B cell (primary cell): ENCODE data around the gene HDAC10.

ENCODE experiments used
- EZH2 ChIP-seq: IDR thresholded peaks from 2 replicates; pipeline ENCODE4 v1.6.1; 2012; ENCODE audit warnings: borderline replicate concordance, low read depth, mild to moderate bottlenecking, moderate library complexity, low read length; ENCODE audit not compliant: insufficient read depth, poor library complexity, severe bottlenecking
- TF ChIP-seq, protein P1 (sequence below): fragments of 200-600 bp; IDR thresholded peaks from one replicate; pipeline ENCODE4 v1.8.0; 2022; ENCODE audit warnings: antibody characterized with exemption, mild to moderate bottlenecking

- no peak for TF ChIP-seq EZH2
- TF ChIP-seq, protein P1, sequence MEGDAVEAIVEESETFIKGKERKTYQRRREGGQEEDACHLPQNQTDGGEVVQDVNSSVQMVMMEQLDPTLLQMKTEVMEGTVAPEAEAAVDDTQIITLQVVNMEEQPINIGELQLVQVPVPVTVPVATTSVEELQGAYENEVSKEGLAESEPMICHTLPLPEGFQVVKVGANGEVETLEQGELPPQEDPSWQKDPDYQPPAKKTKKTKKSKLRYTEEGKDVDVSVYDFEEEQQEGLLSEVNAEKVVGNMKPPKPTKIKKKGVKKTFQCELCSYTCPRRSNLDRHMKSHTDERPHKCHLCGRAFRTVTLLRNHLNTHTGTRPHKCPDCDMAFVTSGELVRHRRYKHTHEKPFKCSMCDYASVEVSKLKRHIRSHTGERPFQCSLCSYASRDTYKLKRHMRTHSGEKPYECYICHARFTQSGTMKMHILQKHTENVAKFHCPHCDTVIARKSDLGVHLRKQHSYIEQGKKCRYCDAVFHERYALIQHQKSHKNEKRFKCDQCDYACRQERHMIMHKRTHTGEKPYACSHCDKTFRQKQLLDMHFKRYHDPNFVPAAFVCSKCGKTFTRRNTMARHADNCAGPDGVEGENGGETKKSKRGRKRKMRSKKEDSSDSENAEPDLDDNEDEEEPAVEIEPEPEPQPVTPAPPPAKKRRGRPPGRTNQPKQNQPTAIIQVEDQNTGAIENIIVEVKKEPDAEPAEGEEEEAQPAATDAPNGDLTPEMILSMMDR, result no peak
These were observed 33.4 kb upstream of the HDAC10 start for GRCh38 chr22:50284479-50284878.
